K562 (cell line): ENCODE data around the gene NYNRIN. TPM values are rescaled to one million over a fixed set of nuclear protein-coding genes. Genes with fewer than 3 reads are reported as not detected.

Source experiments
- ATAC-seq: fragments of 200-7000 bp; cut with Tn5 transposase; 3 replicates; pipeline ENCODE4 v1.9.1; 2020; ENCODE audit warnings: moderate library complexity
- BruUV-seq: library from RNA; stranded (reverse); fragments of 400-500 nt; replicated peaks from 2 replicates; lab custom pipeline; 2021; lab: Mats Ljungman, UMichigan
- CTCF ChIA-PET: fragments of 300-600 bp; formaldehyde crosslinking; extraction: SDS; loops from one replicate; lab custom pipeline; 2021; ENCODE audit warnings: low intra/inter-chr PET ratio; lab: Yijun Ruan, JAX
- POLR2A ChIA-PET: fragments of 300-600, 350-650 bp; sonication (Branson Sonifier 250); formaldehyde crosslinking; extraction: SDS; loops from one replicate; lab custom pipeline; 2021; ENCODE audit warnings: antibody characterized with exemption, inconsistent platforms; lab: Yijun Ruan, JAX
- DNase-seq, 4 experiments: peaks; one replicate each; pipeline versions ENCODE4 v3.0.0 to v3.0.0-alpha.2; 2011 to 2018; ENCODE audit warnings: low spot score in 3 of 4, mixed read lengths in 3 of 4; ENCODE audit errors: extremely low read depth in 1 of 4
- FAIRE-seq: peaks from 2 replicates; lab custom pipeline; 2011; peaks lifted over from hg19 to GRCh38; lab: Jason Lieb, UNC
- H2AFZ ChIP-seq: 2 replicates; pipeline ENCODE4 v1.6.0; 2011; ENCODE audit warnings: low read depth, low read length, control low read depth, inconsistent platforms
- H3K27ac ChIP-seq: fragments of 200-600 bp; 3 replicates; pipeline ENCODE4 v1.8.0; 2011; ENCODE audit warnings: low read depth, mild to moderate bottlenecking, control low read depth, inconsistent platforms, low read length, moderate library complexity, mixed read lengths; ENCODE audit errors: extremely low read depth
- H3K27me3 ChIP-seq, 2 experiments: fragments of 300-600 bp in 1 of 2; 2 replicates in 1 of 2; 3 replicates in 1 of 2; pipeline versions ENCODE4 v1.6.0 to v1.8.0; 2011; ENCODE audit warnings: inconsistent platforms in 2 of 2, low read length in 2 of 2, mild to moderate bottlenecking in 1 of 2, mixed read lengths in 1 of 2, moderate library complexity in 1 of 2; ENCODE audit not compliant: control insufficient read depth in 2 of 2, insufficient read depth in 2 of 2
- H3K36me3 ChIP-seq: fragments of 300-600 bp; 3 replicates; pipeline ENCODE4 v1.8.0; 2011; ENCODE audit warnings: mild to moderate bottlenecking, low read length, inconsistent platforms; ENCODE audit not compliant: control insufficient read depth, insufficient read depth
- H3K4me1 ChIP-seq, 2 experiments: fragments of 200-600 bp in 1 of 2; replicated peaks in 1 of 2; 2 replicates in 1 of 2; 3 replicates in 1 of 2; pipeline versions ENCODE4 v1.5.1 to v1.8.0; 2011; ENCODE audit warnings: inconsistent platforms in 2 of 2, low read length in 2 of 2, mild to moderate bottlenecking in 1 of 2, mixed read lengths in 1 of 2, moderate library complexity in 1 of 2; ENCODE audit not compliant: control insufficient read depth in 2 of 2, insufficient read depth in 2 of 2
- H3K4me2 ChIP-seq: 2 replicates; pipeline ENCODE4 v1.6.1; 2011; ENCODE audit warnings: low read length, control low read depth, inconsistent platforms, mixed read lengths; ENCODE audit not compliant: insufficient read depth
- H3K4me3 ChIP-seq: fragments of 200-600 bp; sonication (generic), shearing (Covaris generic); 2 replicates; pipeline ENCODE4 v1.5.1; 2016; ENCODE audit warnings: control low read depth, inconsistent platforms
- H3K79me2 ChIP-seq: fragments of 200-600 bp; 3 replicates; pipeline ENCODE4 v1.8.0; 2011; ENCODE audit warnings: low read length, inconsistent platforms; ENCODE audit not compliant: control insufficient read depth, insufficient read depth
- H3K9ac ChIP-seq, 2 experiments: 2 replicates each; pipeline versions ENCODE4 v1.6.0 to v1.6.1; 2011; ENCODE audit warnings: low read depth in 2 of 2, low read length in 2 of 2, control low read depth in 1 of 2, inconsistent platforms in 1 of 2, mild to moderate bottlenecking in 1 of 2, mixed read lengths in 1 of 2; ENCODE audit not compliant: insufficient read depth in 1 of 2
- H3K9me1 ChIP-seq: one replicate; pipeline ENCODE4 v1.6.0; 2011; ENCODE audit warnings: inconsistent platforms, mild to moderate bottlenecking, low read length, moderate library complexity; ENCODE audit not compliant: control insufficient read depth, insufficient read depth
- H3K9me3 ChIP-seq: replicated peaks from 2 replicates; pipeline ENCODE4 v1.5.1; 2011; ENCODE audit warnings: low read depth, low read length, inconsistent platforms; ENCODE audit not compliant: control insufficient read depth, insufficient read depth
- H4K20me1 ChIP-seq: replicated peaks from 2 replicates; pipeline ENCODE4 v1.6.1; 2011; ENCODE audit warnings: low read length, inconsistent platforms, mixed read lengths; ENCODE audit not compliant: control insufficient read depth, insufficient read depth
- CBX8 ChIP-seq: fragments of 200-600 bp; sonication (generic); IDR thresholded peaks from 2 replicates; pipeline ENCODE4 v1.6.1; 2012; ENCODE audit warnings: borderline replicate concordance, mixed run types, low read depth, mild to moderate bottlenecking, moderate library complexity, mixed read lengths, low read length, control low read depth, inconsistent platforms; ENCODE audit not compliant: poor library complexity, severe bottlenecking; ENCODE audit errors: extremely low read depth
- DMBX1 ChIP-seq: fragments of 250-450 bp; sonication (Bioruptor Pico); IDR thresholded peaks from 2 replicates; pipeline ENCODE4 v1.8.0; 2022; ENCODE audit warnings: inconsistent platforms, mild to moderate bottlenecking, moderate library complexity, borderline replicate concordance
- HIVEP1 ChIP-seq: fragments of 250-450 bp; sonication (Bioruptor Pico); IDR thresholded peaks from 2 replicates; pipeline ENCODE4 v1.4.0; 2020; ENCODE audit warnings: mild to moderate bottlenecking
- MED1 ChIP-seq: sonication (generic); formaldehyde crosslinking; IDR thresholded peaks from 2 replicates; pipeline ENCODE4 v1.8.1; 2023; ENCODE audit warnings: missing genetic modification reagents, borderline replicate concordance
- PHB ChIP-seq: fragments of 250-450 bp; sonication (Bioruptor Pico); IDR thresholded peaks from 2 replicates; pipeline ENCODE4 v1.5.0; 2021
- PRMT5 ChIP-seq: sonication (generic); formaldehyde crosslinking; IDR thresholded peaks from 2 replicates; pipeline ENCODE4 v1.5.0; 2020; ENCODE audit warnings: missing genetic modification reagents
- RFX1 ChIP-seq: fragments of 450-650 bp; IDR thresholded peaks from 2 replicates; pipeline ENCODE4 v1.6.1; 2016; ENCODE audit warnings: mild to moderate bottlenecking, moderate library complexity
- SRSF7 ChIP-seq: fragments of 200-400 bp; formaldehyde crosslinking; optimal IDR thresholded peaks from 2 replicates; pipeline ENCODE3; 2017; ENCODE audit warnings: mild to moderate bottlenecking, low read depth, low read length
- SUPT5H ChIP-seq: fragments of 450-650 bp; IDR thresholded peaks from 2 replicates; pipeline ENCODE4 v1.6.1; 2016
- TSC22D4 ChIP-seq: fragments of 450-650 bp; IDR thresholded peaks from 2 replicates; pipeline ENCODE4 v1.6.1; 2016; ENCODE audit warnings: missing genetic modification characterization, missing biosample characterization, control low read depth
- ZC3H11A ChIP-seq: IDR thresholded peaks from 2 replicates; pipeline ENCODE4 v1.6.1; 2012; ENCODE audit warnings: low read depth, low read length, improper control_type of control experiment
- ZNF77 ChIP-seq: fragments of 250-450 bp; sonication (Bioruptor Pico); IDR thresholded peaks from 2 replicates; pipeline ENCODE4 v1.5.0; 2020
- WGBS: fragments of 100-300 bp; shearing (Covaris generic); methylation state at CpG from one replicate; pipeline ENCODE4 v1.1.6; 2016; ENCODE audit warnings: low coverage, mixed read lengths; ENCODE audit not compliant: insufficient coverage; ENCODE audit errors: missing lambda C conversion rate; 5-methylcytosine and 5-hydroxymethylcytosine counted together
- in situ Hi-C: fragments of 300-500 bp; cut with MboI; formaldehyde crosslinking; loops from 4 replicates; pipeline ENCODE4 v1.15.0; 2018; ENCODE audit warnings: inconsistent platforms, mixed read lengths
- intact Hi-C: fragments of 100-400 bp; cut with micrococcal nuclease; formaldehyde crosslinking; loops from 2 replicates; pipeline ENCODE4 v1.14.2; 2022
- polyA plus RNA-seq, 8 experiments: library from polyadenylated mRNA; depleted of rRNA in 4 of 8; stranded (reverse) in 5 of 8; unstranded in 3 of 8; fragments of >200 nt; fragmentation: Nextera tagmentation in 2 of 8; fragmentation: Illumina TruSeq in 1 of 8; extraction: Ambion mirVana in 2 of 8; extraction: Trizol in 1 of 8; gene quantifications; 2 replicates each; pipeline versions ENCODE4 v1.2.1 to v1.2.3, GENCODE V29; 2011 to 2014; ENCODE audit warnings: inconsistent platforms in 1 of 8, missing spikeins in 1 of 8
- total RNA-seq, 7 experiments: library from RNA; depleted of rRNA in 6 of 7; stranded (reverse); fragments of >200 nt in 6 of 7; fragmentation: Illumina TruSeq in 2 of 7; extraction: Trizol in 2 of 7; gene quantifications; 2 replicates each; pipeline versions ENCODE4 v1.2.1 to v1.2.3, GENCODE V29; 2011 to 2021; ENCODE audit warnings: low replicate concordance in 1 of 7
- TF ChIP-seq, protein P1 (sequence below), 3 experiments: IDR thresholded peaks in 2 of 3; conservative IDR thresholded peaks in 1 of 3; 2 replicates each; pipeline ENCODE4 v1.5.1; 2011 to 2012; ENCODE audit warnings: low read length in 3 of 3, mild to moderate bottlenecking in 3 of 3, control low read depth in 2 of 3, improper control_type of control experiment in 1 of 3, inconsistent platforms in 1 of 3, low read depth in 1 of 3, mixed read lengths in 1 of 3, moderate library complexity in 1 of 3; ENCODE audit not compliant: insufficient read depth in 2 of 3
- TF ChIP-seq, protein P2 (sequence below): fragments of 450-650 bp; IDR thresholded peaks from 2 replicates; pipeline ENCODE4 v1.7.0; 2016; ENCODE audit warnings: borderline replicate concordance
- TF ChIP-seq, protein P3 (sequence below): fragments of 450-650 bp; conservative IDR thresholded peaks from 2 replicates; pipeline ENCODE4 v1.6.1; 2016; ENCODE audit warnings: missing genetic modification characterization, low read depth, mild to moderate bottlenecking, missing compliant biosample characterization, moderate library complexity
- TF ChIP-seq, protein P4 (sequence below): fragments of 450-650 bp; IDR thresholded peaks from 2 replicates; pipeline ENCODE4 v1.6.1; 2016; ENCODE audit warnings: low read depth, mild to moderate bottlenecking, moderate library complexity

The NYNRIN gene
- total and polyA plus RNA-seq, 9 of the 15 experiments (the other 6 are each of a cell fraction or from before 2014, with no cell fraction given) = 0.04 to 1.2 (median 0.28) TPM

DNA sequence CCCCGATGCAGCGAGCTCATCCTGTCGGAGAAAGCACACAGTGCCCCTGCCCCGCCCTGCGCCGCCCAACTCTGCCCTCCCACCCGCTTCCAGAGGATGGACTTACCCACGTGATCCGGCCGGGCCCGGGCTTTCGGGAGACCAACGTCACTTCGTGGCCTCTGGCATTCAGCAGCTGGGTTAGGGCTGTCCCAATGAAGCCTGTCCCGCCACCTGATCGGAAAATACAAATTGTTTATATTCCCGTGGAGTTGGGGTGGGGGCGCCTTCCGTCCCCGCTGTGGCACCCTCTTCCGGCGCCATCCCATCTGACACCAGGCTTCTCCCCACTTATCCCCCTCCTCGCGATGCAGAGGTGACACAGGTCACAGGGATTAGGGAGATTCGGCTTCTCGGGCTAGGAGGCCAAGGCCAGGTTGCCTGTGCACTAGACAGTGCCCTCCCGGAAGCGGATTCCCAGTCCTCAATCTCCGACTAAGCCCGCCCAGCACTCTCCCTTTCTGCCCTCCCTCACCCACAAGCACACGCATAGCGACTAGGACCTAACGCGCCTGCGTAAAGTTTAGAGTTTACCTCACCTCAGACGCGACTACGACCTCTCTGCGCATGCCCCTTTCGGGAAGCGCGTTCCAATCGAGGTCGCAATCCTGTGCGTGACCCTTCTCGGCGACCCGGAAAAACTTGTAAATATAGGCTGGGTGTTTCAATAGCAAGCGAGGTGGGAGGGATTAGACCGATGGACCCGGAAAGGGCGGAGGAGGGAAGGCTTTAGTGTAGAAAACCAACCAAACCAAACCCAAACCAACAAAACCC is 43.6 kb downstream of the NYNRIN start, which contains the start of gene SDR39U1:
Gene SDR39U1, minus strand, starts transcription at position 537 of the 813 bp plus-strand sequence. Its CDS starts 7 bp downstream, at position 530.
- peak within 1 kb of the TSS; percentile 96 for H2AFZ ChIP-seq
- H3K36me3 ChIP-seq = peaks cover 41% of the 10 kb centered on the region
- peaks cover 23% of the 10 kb centered on the region for H3K79me2 ChIP-seq
- H3K27me3 ChIP-seq = no peaks in the 10 kb centered on the region
- WGBS = 1% methylated on average over 44 of the region's 52 CpGs
- H3K27ac ChIP-seq = peak within 1 kb of the TSS; percentile 91
- in situ Hi-C loops (no loop called here), intact Hi-C loops (no loop called here)
- peaks cover 0 to 10% of the 10 kb centered on the region in 2 experiments; a peak in 2 of 5 replicates for H3K4me1 ChIP-seq
- BruUV-seq = TSS peak; percentile 69
- CTCF ChIA-PET = no interaction called here
- DNase-seq (peak; percentile 84 to 97 (median 90)), ATAC-seq (peak; percentile 96), FAIRE-seq (peak; percentile 100)
- H3K9me3 ChIP-seq = no peaks in the 10 kb centered on the region
- no peaks in the 10 kb centered on the region for H3K9me1 ChIP-seq
- peak within 1 kb of the TSS; percentile 98 for H3K4me2 ChIP-seq
- H3K9ac ChIP-seq = peak within 1 kb of the TSS; percentile 91 to 94
- POLR2A ChIA-PET = interaction anchor here (0.6 to 3.6 kb wide), 6 partner anchors 12 to 1377 kb away, joined by 3 to 43 read pairs (median 3); partner anchors contain the start of genes CBLN3 and KHNYN
- H4K20me1 ChIP-seq = no peaks in the 10 kb centered on the region
- H3K4me3 ChIP-seq = peak within 1 kb of the TSS; percentile 68
- TF ChIP-seq SRSF7 (no peak), MED1 (CRISPR knock-in tag) (no peak), PHB (CRISPR knock-in tag) (no peak), ZC3H11A (no peak), CBX8 (no peak), ZNF77 (no peak), RFX1 (no peak), TSC22D4 (no peak), HIVEP1 (CRISPR knock-in tag) (no peak), PRMT5 (CRISPR knock-in tag) (no peak), SUPT5H (peak; percentile 88), DMBX1 (CRISPR knock-in tag) (no peak)
- TF ChIP-seq, protein P1, sequence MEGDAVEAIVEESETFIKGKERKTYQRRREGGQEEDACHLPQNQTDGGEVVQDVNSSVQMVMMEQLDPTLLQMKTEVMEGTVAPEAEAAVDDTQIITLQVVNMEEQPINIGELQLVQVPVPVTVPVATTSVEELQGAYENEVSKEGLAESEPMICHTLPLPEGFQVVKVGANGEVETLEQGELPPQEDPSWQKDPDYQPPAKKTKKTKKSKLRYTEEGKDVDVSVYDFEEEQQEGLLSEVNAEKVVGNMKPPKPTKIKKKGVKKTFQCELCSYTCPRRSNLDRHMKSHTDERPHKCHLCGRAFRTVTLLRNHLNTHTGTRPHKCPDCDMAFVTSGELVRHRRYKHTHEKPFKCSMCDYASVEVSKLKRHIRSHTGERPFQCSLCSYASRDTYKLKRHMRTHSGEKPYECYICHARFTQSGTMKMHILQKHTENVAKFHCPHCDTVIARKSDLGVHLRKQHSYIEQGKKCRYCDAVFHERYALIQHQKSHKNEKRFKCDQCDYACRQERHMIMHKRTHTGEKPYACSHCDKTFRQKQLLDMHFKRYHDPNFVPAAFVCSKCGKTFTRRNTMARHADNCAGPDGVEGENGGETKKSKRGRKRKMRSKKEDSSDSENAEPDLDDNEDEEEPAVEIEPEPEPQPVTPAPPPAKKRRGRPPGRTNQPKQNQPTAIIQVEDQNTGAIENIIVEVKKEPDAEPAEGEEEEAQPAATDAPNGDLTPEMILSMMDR (IDR thresholded peaks at IDR 0.05 in 2 of 3, conservative IDR thresholded peaks at IDR 0.05 in 1 of 3; ENCODE audit: insufficient read depth in 2 of 3, low read depth in 1 of 3, low read length in 3 of 3) = 0 out of 6 replicates have a peak, but pooled peaks of 1 of the 3 experiments have one; percentile 15
- TF ChIP-seq, protein P2, sequence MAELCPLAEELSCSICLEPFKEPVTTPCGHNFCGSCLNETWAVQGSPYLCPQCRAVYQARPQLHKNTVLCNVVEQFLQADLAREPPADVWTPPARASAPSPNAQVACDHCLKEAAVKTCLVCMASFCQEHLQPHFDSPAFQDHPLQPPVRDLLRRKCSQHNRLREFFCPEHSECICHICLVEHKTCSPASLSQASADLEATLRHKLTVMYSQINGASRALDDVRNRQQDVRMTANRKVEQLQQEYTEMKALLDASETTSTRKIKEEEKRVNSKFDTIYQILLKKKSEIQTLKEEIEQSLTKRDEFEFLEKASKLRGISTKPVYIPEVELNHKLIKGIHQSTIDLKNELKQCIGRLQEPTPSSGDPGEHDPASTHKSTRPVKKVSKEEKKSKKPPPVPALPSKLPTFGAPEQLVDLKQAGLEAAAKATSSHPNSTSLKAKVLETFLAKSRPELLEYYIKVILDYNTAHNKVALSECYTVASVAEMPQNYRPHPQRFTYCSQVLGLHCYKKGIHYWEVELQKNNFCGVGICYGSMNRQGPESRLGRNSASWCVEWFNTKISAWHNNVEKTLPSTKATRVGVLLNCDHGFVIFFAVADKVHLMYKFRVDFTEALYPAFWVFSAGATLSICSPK = peak; percentile 28; the same call in 1 of the 2 replicates
- TF ChIP-seq, protein P3, sequence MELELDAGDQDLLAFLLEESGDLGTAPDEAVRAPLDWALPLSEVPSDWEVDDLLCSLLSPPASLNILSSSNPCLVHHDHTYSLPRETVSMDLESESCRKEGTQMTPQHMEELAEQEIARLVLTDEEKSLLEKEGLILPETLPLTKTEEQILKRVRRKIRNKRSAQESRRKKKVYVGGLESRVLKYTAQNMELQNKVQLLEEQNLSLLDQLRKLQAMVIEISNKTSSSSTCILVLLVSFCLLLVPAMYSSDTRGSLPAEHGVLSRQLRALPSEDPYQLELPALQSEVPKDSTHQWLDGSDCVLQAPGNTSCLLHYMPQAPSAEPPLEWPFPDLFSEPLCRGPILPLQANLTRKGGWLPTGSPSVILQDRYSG (tag) = no peak
- TF ChIP-seq, protein P4, sequence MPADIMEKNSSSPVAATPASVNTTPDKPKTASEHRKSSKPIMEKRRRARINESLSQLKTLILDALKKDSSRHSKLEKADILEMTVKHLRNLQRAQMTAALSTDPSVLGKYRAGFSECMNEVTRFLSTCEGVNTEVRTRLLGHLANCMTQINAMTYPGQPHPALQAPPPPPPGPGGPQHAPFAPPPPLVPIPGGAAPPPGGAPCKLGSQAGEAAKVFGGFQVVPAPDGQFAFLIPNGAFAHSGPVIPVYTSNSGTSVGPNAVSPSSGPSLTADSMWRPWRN = no peak
